Endothelial cell of umbilical vein (primary cell): Measurements from ENCODE around the gene ABCF1. TPM values are rescaled to one million over a fixed set of nuclear protein-coding genes. Genes with fewer than 3 reads are reported as not detected.

Experiments used
- BruUV-seq: library from RNA; stranded (reverse); fragments of 400-500 nt; replicated peaks from 2 replicates; lab custom pipeline; 2021; lab: Mats Ljungman, UMichigan
- CTCF ChIA-PET: fragments of 300-600, 350-600 bp; sonication (Branson Sonifier 250); formaldehyde crosslinking; loops from one replicate; lab custom pipeline; 2021; ENCODE audit warnings: antibody characterized with exemption, inconsistent platforms; lab: Charles Lee
- POLR2A ChIA-PET: fragments of 300-600, 350-600 bp; sonication (Branson Sonifier 250); formaldehyde crosslinking; loops from one replicate; lab custom pipeline; 2021; ENCODE audit warnings: antibody characterized with exemption, inconsistent platforms; lab: Charles Lee
- DNase-seq: peaks from one replicate; pipeline ENCODE4 v3.0.0-alpha.2; 2011; ENCODE audit warnings: low read depth, low spot score
- FAIRE-seq: peaks from 2 replicates; lab custom pipeline; 2011; peaks lifted over from hg19 to GRCh38; lab: Jason Lieb, UNC
- H2AFZ ChIP-seq: 2 replicates; pipeline ENCODE4 v1.6.0; 2012; ENCODE audit warnings: low read depth, low read length, control low read depth, inconsistent platforms
- H3K27ac ChIP-seq: 2 replicates; pipeline ENCODE4 v1.5.1; 2011; ENCODE audit warnings: low read depth, mild to moderate bottlenecking, control low read depth, low read length, moderate library complexity; ENCODE audit not compliant: insufficient read depth
- H3K27me3 ChIP-seq, 2 experiments: 2 replicates each; pipeline versions ENCODE4 v1.6.0 to v1.6.1; 2011; ENCODE audit warnings: low read length in 2 of 2, mixed read lengths in 1 of 2; ENCODE audit not compliant: control insufficient read depth in 2 of 2, insufficient read depth in 2 of 2
- H3K36me3 ChIP-seq, 2 experiments: 2 replicates in 1 of 2; 3 replicates in 1 of 2; pipeline ENCODE4 v1.5.1; 2011; ENCODE audit warnings: low read length in 2 of 2, mild to moderate bottlenecking in 1 of 2, moderate library complexity in 1 of 2; ENCODE audit not compliant: control insufficient read depth in 2 of 2, insufficient read depth in 2 of 2; ENCODE audit errors: extremely low read depth in 1 of 2
- H3K4me1 ChIP-seq: 3 replicates; pipeline ENCODE4 v1.5.1; 2011; ENCODE audit warnings: mild to moderate bottlenecking, low read length; ENCODE audit not compliant: control insufficient read depth, insufficient read depth; ENCODE audit errors: extremely low read depth
- H3K4me2 ChIP-seq: 2 replicates; pipeline ENCODE4 v1.6.1; 2011; ENCODE audit warnings: low read length, control low read depth, mixed read lengths; ENCODE audit not compliant: insufficient read depth
- H3K4me3 ChIP-seq, 3 experiments: fragments of 200-600 bp in 1 of 3; sonication (generic), shearing (Covaris generic) in 1 of 3; replicated peaks in 1 of 3; 2 replicates each; pipeline ENCODE4 v1.5.1; 2011 to 2016; ENCODE audit warnings: control low read depth in 3 of 3, low read length in 3 of 3, mild to moderate bottlenecking in 2 of 3, inconsistent platforms in 1 of 3, low read depth in 1 of 3, moderate library complexity in 1 of 3; ENCODE audit not compliant: insufficient read depth in 1 of 3
- H3K79me2 ChIP-seq: 2 replicates; pipeline ENCODE4 v1.6.0; 2012; ENCODE audit warnings: low read length, inconsistent platforms; ENCODE audit not compliant: control insufficient read depth, insufficient read depth
- H3K9ac ChIP-seq: replicated peaks from 2 replicates; pipeline ENCODE3; 2011; ENCODE audit warnings: low read length, control low read depth; ENCODE audit not compliant: insufficient read depth; ENCODE audit errors: extremely low read depth
- H3K9me1 ChIP-seq: replicated peaks from 3 replicates; pipeline ENCODE4 v1.6.0; 2011; ENCODE audit warnings: mild to moderate bottlenecking, low read length; ENCODE audit not compliant: control insufficient read depth, insufficient read depth; ENCODE audit errors: extremely low read depth
- H3K9me3 ChIP-seq: replicated peaks from 2 replicates; pipeline ENCODE4 v1.5.1; 2012; ENCODE audit warnings: low read length, inconsistent platforms; ENCODE audit not compliant: control insufficient read depth, insufficient read depth
- H4K20me1 ChIP-seq: replicated peaks from 2 replicates; pipeline ENCODE3; 2011; ENCODE audit warnings: mild to moderate bottlenecking, low read length; ENCODE audit not compliant: control insufficient read depth, insufficient read depth; ENCODE audit errors: extremely low read depth
- CTCF ChIP-seq, 2 donors: IDR thresholded peaks; 1 replicate in 1 of 2; 2 replicates in 1 of 2; pipeline ENCODE4 v1.5.1; 2011; ENCODE audit warnings: low read length in 2 of 2, mild to moderate bottlenecking in 2 of 2, moderate library complexity in 2 of 2, control low read depth in 1 of 2, inconsistent platforms in 1 of 2, low read depth in 1 of 2; ENCODE audit not compliant: insufficient read depth in 1 of 2; ENCODE audit errors: extremely low read depth in 1 of 2
- FOS ChIP-seq: IDR thresholded peaks from 2 replicates; pipeline ENCODE4 v1.6.1; 2011; ENCODE audit warnings: mild to moderate bottlenecking, low read length, moderate library complexity, borderline replicate concordance; ENCODE audit not compliant: insufficient read depth
- JUN ChIP-seq: IDR thresholded peaks from 2 replicates; pipeline ENCODE4 v1.6.1; 2011; ENCODE audit warnings: borderline replicate concordance, low read depth; ENCODE audit not compliant: insufficient read length, insufficient read depth
- POLR2AphosphoS5 ChIP-seq: IDR thresholded peaks from 2 replicates; pipeline ENCODE4 v1.6.1; 2012; ENCODE audit warnings: low read depth, mild to moderate bottlenecking, control low read depth, low read length, moderate library complexity; ENCODE audit not compliant: insufficient read depth
- dilution Hi-C: fragments of 300-500 bp; cut with MboI; formaldehyde crosslinking; loops from one replicate; pipeline ENCODE4 v1.15.0; 2019; ENCODE audit warnings: low sequenced_read_pairs; ENCODE audit not compliant: extremely low pct_ligation_motif_present
- intact Hi-C: fragments of 100-400 bp; cut with micrococcal nuclease; formaldehyde crosslinking; loops from one replicate; pipeline ENCODE4 v1.10.0; 2022
- polyA plus RNA-seq, 4 experiments: library from polyadenylated mRNA; depleted of rRNA in 3 of 4; stranded (reverse) in 3 of 4; unstranded in 1 of 4; fragments of >200 nt; gene quantifications; 2 replicates each; pipeline versions ENCODE4 v1.2.1 to v1.2.3, GENCODE V29; 2011 to 2012; ENCODE audit warnings: missing spikeins in 1 of 4
- total RNA-seq: library from RNA; stranded (reverse); gene quantifications from 2 replicates; pipeline ENCODE4 v1.2.3, GENCODE V29; 2021

Gene ABCF1
- total and polyA plus RNA-seq, 2 donors (not counting 3 experiments of a cell fraction or from before 2014, with no cell fraction given) = 34.0 to 60.3 TPM

GRCh38 chr6:30544666-30545272 lies 26.5 kb upstream of the ABCF1 start:
- H3K79me2 ChIP-seq = no peaks in the 10 kb centered on the region
- intact Hi-C loops = loop anchor here (1.0 to 5.0 kb wide), 5 partner anchors 11 to 543 kb away; partner anchors contain the start of gene DHX16
- BruUV-seq = no TSS peak

More at GRCh38 chr6:30544666-30545272, 26.5 kb upstream of the ABCF1 start:
- H3K9me1 ChIP-seq = no peaks in the 10 kb centered on the region
- FAIRE-seq = peak; percentile 99
- TF ChIP-seq FOS = peak; percentile 65
- TF ChIP-seq CTCF (IDR thresholded peaks at IDR 0.05; ENCODE audit: extremely low read depth in 1 of 2, insufficient read depth in 1 of 2, low read depth in 1 of 2, low read length in 2 of 2) = peak; percentile 61 to 77
- no peak for TF ChIP-seq POLR2AphosphoS5
- TF ChIP-seq JUN = peak; percentile 24
- H3K4me2 ChIP-seq = no peak overlapping the region
- peaks cover 0 to 9% of the 10 kb centered on the region in 2 experiments for H3K36me3 ChIP-seq
- no peak overlapping the region for H2AFZ ChIP-seq
- dilution Hi-C loops = no loop called here
- no peaks in the 10 kb centered on the region for H3K9me3 ChIP-seq
- no peak overlapping the region for H3K4me3 ChIP-seq
- H3K27ac ChIP-seq = no peak overlapping the region
- peaks cover 29% of the 10 kb centered on the region for H3K4me1 ChIP-seq
- ChIA-PET CTCF (interaction anchor here (0.6 to 13.7 kb wide), 45 partner anchors 9 to 543 kb away, joined by 3 to 522 read pairs (median 6); partner anchors contain the start of genes ABCF1, DHX16, GNL1 and PRR3), POLR2A (interaction anchor here (1.2 kb wide), 2 partner anchors 63 to 70 kb away, joined by 4 to 9 read pairs; no protein-coding TSS in a partner anchor)
- H4K20me1 ChIP-seq = no peaks in the 10 kb centered on the region
- DNase-seq = peak; percentile 76
- H3K27me3 ChIP-seq = no peaks in the 10 kb centered on the region
- H3K9ac ChIP-seq = no peak overlapping the region
